HCT116 (cell line): ENCODE results near the gene VPS35. TPM values are rescaled to one million over a fixed set of nuclear protein-coding genes. Genes with fewer than 3 reads are reported as not detected.

Experiments used
- ATAC-seq: fragments of 200-7000 bp; cut with Tn5 transposase; 2 replicates; pipeline ENCODE4 v1.9.1; 2020; ENCODE audit warnings: mild to moderate bottlenecking, moderate library complexity
- BruUV-seq: library from RNA; stranded (reverse); fragments of 400-500 nt; replicated peaks from 2 replicates; lab custom pipeline; 2021; lab: Mats Ljungman, UMichigan
- CTCF ChIA-PET: fragments of 300-600 bp; sonication (Branson Sonifier 250); formaldehyde crosslinking; loops from one replicate; lab custom pipeline; 2021; ENCODE audit warnings: antibody characterized with exemption; lab: Charles Lee
- POLR2A ChIA-PET: fragments of 300-600, 350-600 bp; sonication (Branson Sonifier 250); formaldehyde crosslinking; loops from one replicate; lab custom pipeline; 2021; ENCODE audit warnings: antibody characterized with exemption; lab: Charles Lee
- RAD21 ChIA-PET, 2 experiments: fragments of 300-600 bp; sonication (Branson Sonifier 250); formaldehyde crosslinking; loops; one replicate each; lab custom pipeline; 2023; ENCODE audit warnings: low total read pairs in 2 of 2; ENCODE audit not compliant: uncharacterized antibody in 2 of 2, unreplicated experiment in 2 of 2, low non-redundant PET in 1 of 2; lab: Charles Lee
- DNase-seq: peaks from one replicate; pipeline ENCODE4 v3.0.0-alpha.2; 2010; ENCODE audit warnings: low read depth, low spot score
- H2AFZ ChIP-seq: fragments of 200-600 bp; shearing (Covaris generic), sonication (generic); 2 replicates; pipeline ENCODE4 v1.6.1; 2017; ENCODE audit warnings: low read depth, mixed run types, mixed read lengths, antibody characterized with exemption, low read length; ENCODE audit not compliant: poor library complexity, severe bottlenecking
- H3K27ac ChIP-seq: 2 replicates; pipeline ENCODE4 v1.5.1; 2012; ENCODE audit warnings: low read depth, low read length
- H3K27me3 ChIP-seq: fragments of 200-600 bp; sonication (generic); 2 replicates; pipeline ENCODE4 v1.6.1; 2016; ENCODE audit warnings: mixed run types, low read length, mixed read lengths; ENCODE audit not compliant: insufficient read depth
- H3K36me3 ChIP-seq, 2 experiments: fragments of 200-500 bp in 1 of 2; fragments of 200-600 bp in 1 of 2; sonication (Bioruptor generic) in 1 of 2; sonication (generic) in 1 of 2; 2 replicates each; pipeline versions ENCODE4 v1.5.1 to v1.6.1; 2014 to 2016; ENCODE audit warnings: low read length in 2 of 2, inconsistent platforms in 1 of 2, mixed read lengths in 1 of 2, mixed run types in 1 of 2; ENCODE audit not compliant: insufficient read depth in 2 of 2, control insufficient read depth in 1 of 2
- H3K4me1 ChIP-seq, 2 experiments: fragments of 200-600 bp in 1 of 2; sonication (generic) in 1 of 2; 2 replicates each; pipeline versions ENCODE4 v1.5.1 to v1.6.1; 2012 to 2017; ENCODE audit warnings: low read length in 2 of 2, inconsistent platforms in 1 of 2, mild to moderate bottlenecking in 1 of 2, mixed read lengths in 1 of 2, mixed run types in 1 of 2, moderate library complexity in 1 of 2; ENCODE audit not compliant: insufficient read depth in 2 of 2, control insufficient read depth in 1 of 2
- H3K4me2 ChIP-seq: fragments of 200-600 bp; sonication (generic); 2 replicates; pipeline ENCODE4 v1.6.1; 2017; ENCODE audit warnings: mixed run types, low read length, mixed read lengths
- H3K4me3 ChIP-seq, 2 experiments: fragments of 200-600 bp in 1 of 2; sonication (generic) in 1 of 2; replicated peaks in 1 of 2; 2 replicates each; pipeline ENCODE4 v1.5.1; 2011 to 2016; ENCODE audit warnings: low read length in 2 of 2, control low read depth in 1 of 2, low read depth in 1 of 2, mild to moderate bottlenecking in 1 of 2, mixed read lengths in 1 of 2, mixed run types in 1 of 2
- H3K79me2 ChIP-seq: fragments of 200-600 bp; sonication (generic); 2 replicates; pipeline ENCODE4 v1.6.1; 2017; ENCODE audit warnings: mild to moderate bottlenecking, mixed run types, low read length, moderate library complexity, mixed read lengths; ENCODE audit not compliant: insufficient read depth
- H3K9ac ChIP-seq: fragments of 200-600 bp; sonication (generic); 2 replicates; pipeline ENCODE4 v1.6.1; 2016; ENCODE audit warnings: low read length, mixed read lengths
- H3K9me2 ChIP-seq: fragments of 200-600 bp; sonication (generic), shearing (Covaris generic); 2 replicates; pipeline ENCODE4 v1.6.1; 2017; ENCODE audit warnings: mixed run types, mild to moderate bottlenecking, moderate library complexity; ENCODE audit not compliant: insufficient read depth
- H3K9me3 ChIP-seq, 2 experiments: fragments of 200-500 bp in 1 of 2; fragments of 200-600 bp in 1 of 2; sonication (Bioruptor generic) in 1 of 2; sonication (generic) in 1 of 2; 2 replicates each; pipeline ENCODE4 v1.6.1; 2014 to 2017; ENCODE audit warnings: low read length in 2 of 2, mixed read lengths in 2 of 2, inconsistent platforms in 1 of 2, low read depth in 1 of 2, mild to moderate bottlenecking in 1 of 2, mixed run types in 1 of 2, moderate library complexity in 1 of 2; ENCODE audit not compliant: control insufficient read depth in 1 of 2, insufficient read depth in 1 of 2
- H4K20me1 ChIP-seq: fragments of 200-600 bp; sonication (generic), shearing (Covaris generic); 2 replicates; pipeline ENCODE4 v1.6.1; 2017; ENCODE audit warnings: mixed run types, mild to moderate bottlenecking, moderate library complexity; ENCODE audit not compliant: insufficient read depth
- ATF3 ChIP-seq: IDR thresholded peaks from 2 replicates; pipeline ENCODE4 v1.6.1; 2012
- EZH2 ChIP-seq: fragments of 200-600 bp; sonication (generic); IDR thresholded peaks from 2 replicates; pipeline ENCODE4 v1.6.1; 2017; ENCODE audit warnings: antibody characterized with exemption, mixed run types
- EZH2phosphoT487 ChIP-seq: fragments of 200-600 bp; IDR thresholded peaks from 2 replicates; pipeline ENCODE4 v1.6.1; 2018; ENCODE audit warnings: antibody characterized with exemption, borderline replicate concordance
- REST ChIP-seq: IDR thresholded peaks from 2 replicates; pipeline ENCODE4 v1.6.1; 2012; ENCODE audit warnings: low read depth
- YY1 ChIP-seq: IDR thresholded peaks from 2 replicates; pipeline ENCODE4 v1.6.1; 2011; ENCODE audit warnings: low read length, low read depth, moderate library complexity, mild to moderate bottlenecking; ENCODE audit not compliant: insufficient replicate concordance; ENCODE audit errors: extremely low read depth
- intact Hi-C: fragments of 100-400 bp; cut with micrococcal nuclease; formaldehyde crosslinking; loops from 2 replicates; pipeline ENCODE4 v1.10.0; 2022
- total RNA-seq: library from RNA; stranded (reverse); gene quantifications from one replicate; pipeline ENCODE4 v1.2.1, GENCODE V29; 2021; ENCODE audit not compliant: unreplicated experiment

The VPS35 gene
- total RNA-seq, 1 experiment from 2014 or later = 115 TPM

GRCh38 chr16:46649588-46650253 lies 39.3 kb downstream of the VPS35 start:
- no TSS peak for BruUV-seq
- Histone ChIP-seq H3K36me3 (no peaks in the 10 kb centered on the region), H3K4me1 (no peaks in the 10 kb centered on the region), H3K9me3 (no peaks in the 10 kb centered on the region), H3K9ac (no peak overlapping the region), H3K27ac (no peak overlapping the region), H3K79me2 (no peaks in the 10 kb centered on the region), H3K4me3 (no peak overlapping the region), H3K9me2 (no peaks in the 10 kb centered on the region), H4K20me1 (no peaks in the 10 kb centered on the region), H2AFZ (no peak overlapping the region), H3K4me2 (no peak overlapping the region), H3K27me3 (no peaks in the 10 kb centered on the region)
- CTCF ChIA-PET = no interaction called here
- RAD21 ChIA-PET = no interaction called here
- POLR2A ChIA-PET = no interaction called here
- ATAC-seq (no peak), DNase-seq (no peak)
- intact Hi-C loops = no loop called here
- TF ChIP-seq YY1 = no peak
- TF ChIP-seq EZH2phosphoT487 = no peak
- TF ChIP-seq REST = no peak
- TF ChIP-seq EZH2 = no peak
- TF ChIP-seq ATF3 = no peak
